HFFc6 (cell line): Measurements from ENCODE around the gene PRIMA1. TPM values are rescaled to one million over a fixed set of nuclear protein-coding genes. Genes with fewer than 3 reads are reported as not detected.

ENCODE experiments used
- DNase-seq: peaks from one replicate; pipeline ENCODE4 v3.0.0-alpha.2; 2018
- H3K27ac Mint-ChIP-seq: 2 replicates; pipeline ENCODE4 v1.8.0; 2020; ENCODE audit warnings: mild to moderate bottlenecking, mixed read lengths
- H3K27me3 Mint-ChIP-seq: 2 replicates; pipeline ENCODE4 v1.8.0; 2021; ENCODE audit warnings: mild to moderate bottlenecking, moderate library complexity, mixed read lengths; ENCODE audit not compliant: insufficient read depth
- H3K36me3 Mint-ChIP-seq: 2 replicates; pipeline ENCODE4 v1.8.0; 2021; ENCODE audit warnings: low read depth, mixed read lengths
- H3K4me1 Mint-ChIP-seq: 2 replicates; pipeline ENCODE4 v1.8.0; 2020; ENCODE audit warnings: low read depth, mixed read lengths
- H3K4me3 Mint-ChIP-seq: 2 replicates; pipeline ENCODE4 v1.8.0; 2020; ENCODE audit warnings: mild to moderate bottlenecking, moderate library complexity, mixed read lengths
- H3K9me3 Mint-ChIP-seq: 2 replicates; pipeline ENCODE4 v1.8.0; 2020; ENCODE audit warnings: mild to moderate bottlenecking, mixed read lengths
- CTCF ChIP-seq: fragments of 200-600 bp; sonication (generic); IDR thresholded peaks from 2 replicates; pipeline ENCODE4 v1.5.0; 2021; ENCODE audit warnings: antibody characterized with exemption, mild to moderate bottlenecking
- total RNA-seq, 6 experiments: library from RNA; stranded (reverse); fragmentation: NEBNext Ultra II Directional; extraction: Animal tissue kit (Norgen Biotek cat#: 25700); gene quantifications; 2 replicates in 1 of 6; 3 replicates in 5 of 6; pipeline ENCODE4 v1.2.3, GENCODE V29; 2021

Gene PRIMA1
- total RNA-seq, 6 experiments from 2014 or later = not detected

- Mint-ChIP-seq H3K9me3 (peaks cover 54% of the 10 kb centered on the region), H3K4me1 (no peaks in the 10 kb centered on the region)
Observed at GRCh38 chr14:93691042-93691780, 97.1 kb downstream of the PRIMA1 start.

DNA sequence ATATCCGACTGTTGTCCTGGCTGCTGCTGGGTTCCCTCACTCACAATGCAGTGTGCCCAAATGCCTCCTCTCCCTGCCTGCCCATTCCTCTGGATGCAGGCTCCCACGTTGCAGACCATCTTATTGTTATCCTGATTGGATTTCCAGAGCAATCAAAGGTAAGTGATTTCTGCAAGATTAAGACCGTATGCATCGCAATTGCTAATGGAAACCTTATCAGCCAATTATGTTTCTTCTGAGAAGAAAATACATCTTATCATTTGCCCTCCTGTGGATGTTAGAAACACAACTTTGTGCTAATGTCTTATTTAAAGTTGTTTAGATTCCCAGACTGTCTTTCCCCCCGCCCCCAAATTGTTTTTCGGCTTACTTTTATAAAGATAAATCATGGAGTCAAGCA is 98.1 kb downstream of the PRIMA1 start:
- Mint-ChIP-seq H3K27ac (no peak overlapping the region), H3K4me1 (no peaks in the 10 kb centered on the region), H3K4me3 (no peak overlapping the region)

More at GRCh38 chr14:93691042-93691780, 97.1 kb downstream of the PRIMA1 start:
- no peak overlapping the region for H3K4me3 Mint-ChIP-seq
- 0 out of 2 replicates have a peak, but pooled peaks cover 9% of the 10 kb centered on the region for H3K36me3 Mint-ChIP-seq
- H3K27me3 Mint-ChIP-seq = no peaks in the 10 kb centered on the region; the same call in 1 of the 2 replicates
- H3K27ac Mint-ChIP-seq = no peak overlapping the region
- TF ChIP-seq CTCF = no peak
- no peak for DNase-seq

GRCh38 chr14:93688820-93689219 is 99.5 kb downstream of the PRIMA1 start:
- H3K4me1 Mint-ChIP-seq = no peaks in the 10 kb centered on the region
- no peaks in the 10 kb centered on the region for H3K27me3 Mint-ChIP-seq
- peaks cover 63% of the 10 kb centered on the region for H3K9me3 Mint-ChIP-seq
- no peak overlapping the region for H3K4me3 Mint-ChIP-seq
- 0 out of 2 replicates have a peak, but pooled peaks cover 9% of the 10 kb centered on the region for H3K36me3 Mint-ChIP-seq
- DNase-seq = no peak
- H3K27ac Mint-ChIP-seq = no peak overlapping the region
- TF ChIP-seq CTCF = no peak

More for the DNA sequence above, 98.1 kb downstream of the PRIMA1 start:
- TF ChIP-seq CTCF = no peak
- H3K36me3 Mint-ChIP-seq = 0 out of 2 replicates have a peak, but pooled peaks cover 9% of the 10 kb centered on the region
- H3K9me3 Mint-ChIP-seq = peaks cover 59% of the 10 kb centered on the region
- H3K27me3 Mint-ChIP-seq = no peaks in the 10 kb centered on the region; the same call in 1 of the 2 replicates
- no peak for DNase-seq

DNA sequence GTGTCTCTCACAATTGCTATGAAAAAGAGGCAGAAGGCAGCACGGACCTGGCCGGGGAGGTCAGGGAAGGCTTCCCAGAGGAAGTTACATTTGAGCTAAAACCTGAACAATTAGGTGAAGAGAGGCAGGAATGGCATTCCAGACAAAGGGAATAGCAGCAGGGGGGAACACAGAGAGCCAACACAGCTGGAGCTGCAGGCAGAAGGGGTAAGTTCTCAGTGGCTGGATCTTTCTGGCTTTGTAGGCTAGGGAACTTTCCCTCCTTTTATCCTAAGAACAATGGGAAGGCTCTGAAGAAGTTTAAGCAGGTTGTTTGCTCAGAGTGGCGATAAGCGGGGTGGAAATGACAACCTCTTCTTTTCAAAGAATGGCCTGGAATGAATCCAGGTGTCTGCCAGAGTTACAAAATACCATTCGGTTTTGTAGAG is 100.0 kb downstream of the PRIMA1 start:
- no peak for DNase-seq
- no peak for TF ChIP-seq CTCF
- H3K36me3 Mint-ChIP-seq = 0 out of 2 replicates have a peak, but pooled peaks cover 9% of the 10 kb centered on the region
- no peaks in the 10 kb centered on the region for H3K4me1 Mint-ChIP-seq
- H3K27ac Mint-ChIP-seq = no peak overlapping the region
- peaks cover 61% of the 10 kb centered on the region for H3K9me3 Mint-ChIP-seq
- H3K4me3 Mint-ChIP-seq = no peak overlapping the region
- no peaks in the 10 kb centered on the region for H3K27me3 Mint-ChIP-seq

DNA sequence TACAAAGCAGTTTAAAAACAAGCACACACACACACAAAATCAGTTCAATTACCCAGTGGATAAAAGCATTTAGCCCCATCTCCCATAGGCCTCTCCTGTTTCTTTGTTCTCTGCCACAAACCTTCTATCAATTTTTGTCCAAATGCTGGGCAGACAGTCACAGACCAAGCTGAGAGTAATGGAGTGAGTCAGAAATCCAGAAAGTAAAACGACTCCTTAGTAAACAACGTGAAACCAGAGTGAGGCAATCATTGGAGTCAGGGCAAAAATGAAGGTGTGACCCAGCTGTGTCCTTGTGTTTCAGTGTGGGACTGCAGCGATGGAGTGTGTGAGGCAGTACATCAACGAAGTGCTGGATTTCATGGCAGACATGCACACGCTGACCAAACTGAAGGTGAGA is 102.0 kb downstream of the PRIMA1 start:
- peaks cover under 1% of the 10 kb centered on the region; the same call in 1 of the 2 replicates for H3K27me3 Mint-ChIP-seq
- no peak for TF ChIP-seq CTCF
- peaks cover 68% of the 10 kb centered on the region for H3K9me3 Mint-ChIP-seq
- H3K27ac Mint-ChIP-seq = no peak overlapping the region
- no peak for DNase-seq
- no peak overlapping the region for H3K4me3 Mint-ChIP-seq
- no peaks in the 10 kb centered on the region for H3K4me1 Mint-ChIP-seq
- 0 out of 2 replicates have a peak, but pooled peaks cover 9% of the 10 kb centered on the region for H3K36me3 Mint-ChIP-seq
